AG04449 (cell line): ENCODE data around the gene PTPRJ.

ENCODE experiments used
- CTCF ChIA-PET: fragments of 350-600 bp; formaldehyde crosslinking; extraction: SDS; loops from one replicate; lab custom pipeline; 2021; ENCODE audit warnings: antibody characterized with exemption; lab: Yijun Ruan, JAX
- POLR2A ChIA-PET: fragments of 400-600, 350-600 bp; formaldehyde crosslinking; extraction: SDS; loops from one replicate; lab custom pipeline; 2020; ENCODE audit warnings: antibody characterized with exemption, inconsistent platforms; lab: Yijun Ruan, JAX
- DNase-seq: peaks from one replicate; pipeline ENCODE4 v3.0.0-alpha.2; 2010; ENCODE audit warnings: low read depth, low spot score
- H3K4me3 ChIP-seq: 2 replicates; pipeline ENCODE4 v1.5.1; 2011; ENCODE audit warnings: low read depth, mild to moderate bottlenecking, control low read depth, low read length
- TF ChIP-seq, protein P1 (sequence below): IDR thresholded peaks from one replicate; pipeline ENCODE4 v1.5.1; 2011; ENCODE audit warnings: mild to moderate bottlenecking, moderate library complexity, low read length, control low read depth, inconsistent platforms; ENCODE audit not compliant: insufficient read depth; ENCODE audit errors: missing control alignments

Gene PTPRJ

GRCh38 chr11:48029681-48030290 lies 49.4 kb downstream of the PTPRJ start:
- DNase-seq = no peak
- ChIA-PET POLR2A (no interaction called here), CTCF (interaction anchor here (1.3 kb wide), 1 partner anchor 12 kb away, joined by 4 read pairs; no protein-coding TSS in a partner anchor)
- no peak overlapping the region for H3K4me3 ChIP-seq
- TF ChIP-seq, protein P1, sequence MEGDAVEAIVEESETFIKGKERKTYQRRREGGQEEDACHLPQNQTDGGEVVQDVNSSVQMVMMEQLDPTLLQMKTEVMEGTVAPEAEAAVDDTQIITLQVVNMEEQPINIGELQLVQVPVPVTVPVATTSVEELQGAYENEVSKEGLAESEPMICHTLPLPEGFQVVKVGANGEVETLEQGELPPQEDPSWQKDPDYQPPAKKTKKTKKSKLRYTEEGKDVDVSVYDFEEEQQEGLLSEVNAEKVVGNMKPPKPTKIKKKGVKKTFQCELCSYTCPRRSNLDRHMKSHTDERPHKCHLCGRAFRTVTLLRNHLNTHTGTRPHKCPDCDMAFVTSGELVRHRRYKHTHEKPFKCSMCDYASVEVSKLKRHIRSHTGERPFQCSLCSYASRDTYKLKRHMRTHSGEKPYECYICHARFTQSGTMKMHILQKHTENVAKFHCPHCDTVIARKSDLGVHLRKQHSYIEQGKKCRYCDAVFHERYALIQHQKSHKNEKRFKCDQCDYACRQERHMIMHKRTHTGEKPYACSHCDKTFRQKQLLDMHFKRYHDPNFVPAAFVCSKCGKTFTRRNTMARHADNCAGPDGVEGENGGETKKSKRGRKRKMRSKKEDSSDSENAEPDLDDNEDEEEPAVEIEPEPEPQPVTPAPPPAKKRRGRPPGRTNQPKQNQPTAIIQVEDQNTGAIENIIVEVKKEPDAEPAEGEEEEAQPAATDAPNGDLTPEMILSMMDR = no peak

DNA sequence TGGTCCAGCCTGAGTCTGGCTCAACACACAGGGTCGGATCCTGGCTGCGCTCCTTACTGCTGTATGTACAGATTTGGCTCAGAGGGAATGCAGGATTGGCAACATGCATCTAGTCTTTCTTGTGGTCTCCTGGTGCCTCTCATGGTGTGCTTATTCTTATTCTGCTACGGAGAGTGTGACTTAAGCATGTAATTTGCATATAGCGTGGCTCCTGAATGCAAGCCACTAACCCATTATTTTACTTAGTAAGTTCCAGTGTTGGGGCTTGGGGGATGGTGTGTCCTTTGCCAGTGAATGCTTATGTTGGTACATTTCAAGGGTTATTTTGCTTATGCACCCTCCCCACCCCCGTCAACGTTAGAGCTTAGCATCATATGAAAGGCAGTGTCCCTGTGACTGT lies 51.2 kb downstream of the PTPRJ start:
- no peak for DNase-seq
- CTCF ChIA-PET = interaction anchor here (1.0 kb wide), 1 partner anchor 10 kb away, joined by 3 read pairs; no protein-coding TSS in a partner anchor
- H3K4me3 ChIP-seq = no peak overlapping the region
- POLR2A ChIA-PET = no interaction called here
- TF ChIP-seq, protein P1 = no peak

DNA sequence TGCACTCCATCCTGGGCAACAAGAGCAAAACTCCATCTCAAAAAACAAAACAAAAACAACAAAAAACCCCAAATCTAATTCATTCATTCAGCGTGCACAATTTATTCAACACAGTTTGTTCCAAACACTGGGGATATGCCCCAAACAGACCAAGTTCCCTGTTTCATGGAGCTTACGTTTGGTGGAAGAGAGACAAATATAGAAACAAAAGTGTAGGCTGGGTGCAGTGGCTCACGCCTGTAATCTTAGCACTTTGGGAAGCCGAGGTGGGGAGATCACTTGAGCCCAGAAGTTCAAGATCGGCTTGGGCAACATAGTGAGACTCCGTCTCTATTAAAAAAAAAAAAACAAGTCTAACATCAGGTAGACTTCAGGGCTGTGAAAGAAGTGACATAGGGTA lies 52.4 kb downstream of the PTPRJ start:
- ChIA-PET POLR2A (interaction anchor here (0.7 kb wide), 1 partner anchor 96 kb away, joined by 4 read pairs; no protein-coding TSS in a partner anchor), CTCF (no interaction called here)
- TF ChIP-seq, protein P1 = no peak
- H3K4me3 ChIP-seq = no peak overlapping the region
- no peak for DNase-seq

DNA sequence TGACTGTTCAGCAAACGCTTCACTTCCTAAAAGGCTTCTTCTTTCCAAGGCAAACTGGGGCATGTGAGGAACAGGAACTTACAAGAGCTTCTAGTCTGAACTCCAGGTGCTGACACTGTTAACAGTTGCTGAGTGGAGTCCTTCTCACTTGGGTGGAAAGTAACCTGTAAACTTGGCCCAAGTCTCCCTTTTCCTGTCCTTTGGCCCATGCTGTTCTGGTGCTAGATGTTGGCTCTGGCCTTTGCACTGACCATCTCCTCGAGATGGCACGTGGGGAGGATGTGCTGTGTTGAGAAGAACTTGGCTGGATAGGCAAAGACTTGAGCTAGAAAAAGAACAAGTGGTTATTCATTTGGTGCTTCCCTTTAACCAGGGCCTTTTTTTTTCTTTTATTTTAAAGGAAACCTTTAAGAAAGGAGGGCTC lies 53.6 kb downstream of the PTPRJ start:
- DNase-seq = no peak
- CTCF ChIA-PET = no interaction called here
- POLR2A ChIA-PET = no interaction called here
- TF ChIP-seq, protein P1 = no peak
- no peak overlapping the region for H3K4me3 ChIP-seq

DNA sequence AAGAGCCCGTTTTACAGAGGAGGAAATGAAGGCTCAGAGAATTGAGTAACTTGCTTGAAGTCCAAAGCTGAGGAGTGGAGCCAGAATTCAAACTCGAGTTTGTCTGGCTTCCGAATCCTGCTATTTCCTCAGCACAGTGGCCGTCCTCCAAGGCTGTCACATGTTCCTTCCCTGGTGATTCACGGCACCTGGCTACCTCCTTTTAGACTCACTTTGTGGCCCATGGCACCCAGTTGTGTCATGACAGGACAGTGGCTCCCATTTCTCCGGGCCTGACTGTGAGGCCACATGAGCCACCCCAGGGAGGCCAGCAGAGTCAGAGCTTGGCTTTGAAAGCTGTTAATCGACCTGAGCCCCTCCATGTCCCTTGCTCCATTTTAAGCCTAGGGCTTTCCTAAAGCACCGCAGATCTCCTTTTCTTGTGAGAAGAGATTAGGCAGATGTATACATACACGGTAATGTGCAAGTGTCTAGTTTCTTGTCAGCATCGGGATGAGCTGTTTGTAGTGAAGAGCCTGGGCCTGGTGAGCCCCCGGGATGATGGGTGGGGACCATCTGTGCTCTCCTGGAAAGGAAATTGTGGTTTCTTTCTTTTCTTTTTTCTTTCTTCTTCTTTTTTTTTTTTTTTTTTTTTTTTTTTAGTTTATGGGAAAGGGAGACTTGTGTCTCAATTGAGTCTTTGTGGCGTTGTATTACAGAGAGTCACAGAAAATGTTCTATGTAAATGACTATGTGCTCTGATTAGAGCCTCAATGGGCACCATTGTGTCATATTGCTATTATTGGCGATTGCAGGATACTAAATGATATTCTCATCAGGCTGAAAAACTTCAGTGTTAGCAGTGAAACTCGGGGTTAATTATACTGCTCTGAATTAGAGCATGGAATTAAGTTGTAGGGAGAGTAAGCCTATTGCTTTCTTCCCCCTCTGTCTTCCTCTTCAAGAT lies 54.8 kb downstream of the PTPRJ start:
- no peak overlapping the region for H3K4me3 ChIP-seq
- DNase-seq = no peak
- POLR2A ChIA-PET = interaction anchor here (1.4 kb wide), 1 partner anchor 28 kb away, joined by 5 read pairs; no protein-coding TSS in a partner anchor
- CTCF ChIA-PET = interaction anchor here (0.8 to 1.7 kb wide), 3 partner anchors 9 to 101 kb away, joined by 3 to 5 read pairs (median 4); no protein-coding TSS in a partner anchor
- TF ChIP-seq, protein P1 = no peak
